Stimulated activated CD8-positive, alpha-beta memory T cell treated with anti-CD3 and anti-CD28 coated beads, Interleukin-12 subunit alpha, Interleukin-12 subunit beta, amount 100 ng/mL, for 24 hours (primary cell): ENCODE measurements around the gene TRMT10C.
"Not testable (repeated sequence)": the region's sequence is repeated elsewhere in the genome, so short reads cannot be mapped to it uniquely, and the experiment has no call there.

Source experiments
- DNase-seq: peaks from one replicate; pipeline ENCODE4 v3.0.0-alpha.2; 2020; ENCODE audit errors: extremely low read depth

Gene TRMT10C

GRCh38 chr3:101548527-101549105 is 13.1 kb upstream of the TRMT10C start:
- DNase-seq, result no peak

DNA sequence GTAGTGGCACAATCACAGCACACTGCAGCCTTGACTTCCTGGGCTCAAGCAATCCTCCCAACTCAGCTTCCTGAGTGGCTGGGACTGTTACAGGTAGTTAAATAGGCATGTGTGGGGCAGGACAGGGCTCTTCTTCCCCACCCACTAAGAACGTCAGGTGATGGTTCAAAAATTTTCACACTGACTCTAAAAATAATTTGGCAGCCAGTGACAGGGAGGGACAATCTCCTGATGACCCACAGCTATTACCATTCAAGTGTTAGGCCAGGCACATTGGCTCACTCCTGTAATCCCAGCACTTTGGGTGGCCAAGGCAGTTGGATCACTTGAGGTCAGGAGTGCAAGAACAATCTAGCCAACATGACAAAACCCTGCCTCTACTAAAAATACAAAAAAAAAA is 12.2 kb upstream of the TRMT10C start:
- no peak for DNase-seq

GRCh38 chr3:101551359-101552081 is 10.1 kb upstream of the TRMT10C start:
- DNase-seq, result not testable (repeated sequence)

DNA sequence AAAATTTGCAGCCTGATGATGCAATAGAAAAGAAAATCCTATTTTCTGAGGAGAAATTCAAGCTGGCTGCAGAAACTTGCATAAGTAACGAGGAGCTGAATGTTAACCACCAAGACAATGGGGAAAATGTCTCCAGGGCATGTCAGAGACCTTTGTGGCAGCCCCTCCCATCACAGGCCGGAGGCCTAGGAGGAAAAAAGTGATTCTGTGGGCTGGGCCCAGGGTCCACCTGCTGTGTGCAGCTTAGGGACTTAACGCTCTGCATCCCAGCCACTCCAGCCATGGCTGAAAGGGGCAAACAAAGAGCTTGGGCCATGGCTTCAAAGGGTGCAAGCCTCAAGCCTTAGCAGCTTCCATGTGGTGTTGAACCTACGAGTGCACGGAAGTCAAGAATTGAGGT is 8.3 kb upstream of the TRMT10C start:
- DNase-seq, result not testable (repeated sequence)

- DNase-seq, result no peak
These were observed 5.6 kb upstream of the TRMT10C start for GRCh38 chr3:101556064-101556463.

DNA sequence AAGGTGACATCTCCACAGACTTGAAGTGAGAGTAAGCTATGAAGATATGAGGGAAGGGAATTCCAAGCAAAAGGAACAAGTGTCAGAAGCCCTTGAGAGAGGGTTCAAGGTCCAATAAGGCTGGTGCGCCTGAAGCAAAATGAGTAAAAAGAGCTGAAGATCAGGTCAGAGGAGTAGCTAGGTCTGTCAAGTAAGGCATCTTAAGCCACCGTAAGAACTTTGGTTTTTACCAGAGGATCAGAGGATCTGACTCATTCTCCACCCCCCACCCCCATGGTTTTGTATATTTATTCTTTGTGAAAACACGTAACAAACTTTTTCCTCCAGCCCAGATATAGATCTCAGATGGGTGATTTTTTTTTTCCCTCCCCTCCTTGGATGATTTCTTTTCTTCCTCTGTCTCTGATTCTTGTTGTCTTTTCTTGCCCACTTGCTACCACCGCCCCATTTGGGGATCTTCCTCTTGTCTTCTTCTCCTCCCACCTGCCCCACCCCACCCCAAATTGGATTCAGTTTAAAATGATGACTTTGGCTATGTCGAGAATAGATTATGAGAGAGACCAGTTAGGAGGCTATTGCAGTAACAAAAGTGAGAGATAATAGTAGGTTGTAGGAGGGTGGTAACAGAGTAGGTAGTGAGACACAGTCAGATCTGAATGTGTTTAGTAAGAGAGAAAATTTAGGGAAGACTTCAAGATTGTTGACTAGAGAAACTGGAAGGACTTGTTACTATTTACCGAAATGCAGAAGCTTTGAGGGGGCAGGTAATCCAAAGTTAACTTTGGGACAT is 6.1 kb downstream of the TRMT10C start:
- DNase-seq, result peak; percentile 31

- no peak for DNase-seq
These were observed 9.6 kb downstream of the TRMT10C start for GRCh38 chr3:101571028-101571895.

DNA sequence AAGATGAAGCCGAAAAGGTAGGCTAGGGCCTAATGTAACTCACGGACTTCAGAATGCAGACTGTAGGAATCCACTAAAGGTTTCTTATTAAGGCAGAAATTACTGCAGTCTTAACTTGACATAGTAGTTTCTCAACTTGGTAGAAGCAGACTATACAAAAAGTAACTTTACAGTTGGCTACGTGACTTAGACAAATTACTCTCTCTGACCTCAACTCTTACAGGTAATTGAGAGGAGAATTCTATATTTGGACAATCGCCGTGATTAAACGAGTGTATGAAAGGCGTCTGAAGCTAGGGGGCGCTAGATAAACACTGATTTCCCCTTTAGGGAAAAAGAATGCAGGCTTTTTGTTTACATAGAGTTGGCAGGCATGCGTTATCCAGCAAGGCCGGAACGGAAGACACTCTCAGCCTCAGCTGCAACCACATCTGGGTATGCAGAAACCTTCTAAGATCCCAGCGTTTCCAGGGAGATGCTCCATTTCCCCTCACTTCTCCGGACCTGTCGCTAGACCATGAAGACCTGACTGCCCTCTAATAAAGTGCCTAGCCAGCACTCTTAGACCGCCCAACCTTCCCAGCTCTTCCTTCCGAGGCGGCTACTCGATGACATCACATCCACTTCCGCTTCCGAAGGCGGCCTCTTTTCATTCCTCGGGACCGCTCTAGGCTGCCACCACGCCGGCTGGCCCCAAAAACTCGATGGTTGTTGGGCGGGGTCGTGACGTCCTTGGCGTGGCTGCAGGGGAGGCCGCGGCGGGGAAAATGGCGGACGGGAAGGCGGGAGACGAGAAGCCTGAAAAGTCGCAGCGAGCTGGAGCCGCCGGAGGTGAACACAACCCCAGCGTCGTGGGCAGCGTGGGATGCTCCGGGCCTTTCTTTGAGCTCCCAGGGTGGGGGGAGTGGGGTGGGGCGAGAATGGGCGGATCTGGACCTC is 12.1 kb downstream of the TRMT10C start, which contains the start of gene PCNP:
Gene PCNP, plus strand, starts transcription at position 732 of the 939 bp plus-strand sequence. Its CDS starts 36 bp downstream, at position 768.
- peak; percentile 97 for DNase-seq

DNA sequence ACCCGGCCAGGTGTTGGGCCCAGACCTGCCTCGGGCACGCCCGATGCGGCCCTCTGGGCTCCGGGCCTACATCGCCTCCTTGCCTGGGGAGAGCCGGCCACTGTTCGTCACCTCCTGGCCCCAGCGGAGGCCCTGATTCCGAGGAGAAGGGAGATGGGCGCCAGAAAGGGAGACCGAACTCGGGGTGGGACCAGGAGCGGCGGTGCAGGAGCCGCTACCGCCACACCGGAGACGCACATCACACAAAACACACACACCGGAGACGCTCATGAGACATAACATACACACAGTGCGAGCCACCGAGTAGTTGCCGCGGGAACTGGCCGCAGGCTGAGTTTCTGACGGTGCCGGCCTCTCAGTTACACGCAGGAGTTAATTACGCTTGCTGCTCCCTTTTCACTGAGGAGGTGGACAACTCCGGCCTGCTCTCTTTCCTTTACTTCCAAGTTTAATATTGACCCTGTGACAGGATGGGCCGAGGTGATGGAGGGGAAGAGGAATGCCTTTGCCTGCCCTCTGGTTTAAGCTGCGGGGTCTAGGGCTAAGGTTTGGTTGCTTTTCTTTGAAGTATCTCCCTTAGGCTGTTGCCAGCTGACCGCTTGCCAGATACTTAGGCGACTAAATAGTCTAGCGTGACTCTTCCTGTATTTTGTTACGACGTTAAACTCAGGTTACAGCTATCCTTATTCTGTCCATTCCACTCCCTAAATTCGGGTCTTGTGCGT is 12.9 kb downstream of the TRMT10C start:
- DNase-seq, result no peak

DNA sequence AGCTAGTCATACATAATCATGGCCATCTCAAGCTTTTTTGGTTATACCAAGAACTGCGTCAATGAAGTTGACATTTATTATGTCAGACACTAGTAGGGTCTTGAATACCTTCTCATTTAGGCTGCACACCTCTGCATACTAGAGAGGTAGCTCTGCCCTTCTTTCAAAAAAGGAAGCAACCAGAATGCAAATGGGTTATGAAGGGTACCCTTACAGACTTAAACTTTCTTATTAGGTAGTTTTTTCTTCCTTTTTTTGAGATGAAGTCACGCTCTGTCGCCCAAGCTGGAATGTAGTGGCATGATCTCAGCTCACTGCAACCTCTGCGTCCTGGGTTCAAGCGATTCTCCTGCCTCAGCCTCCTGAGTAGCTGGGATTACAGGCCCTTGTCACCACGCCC is 15.6 kb downstream of the TRMT10C start:
- DNase-seq, result no peak

DNA sequence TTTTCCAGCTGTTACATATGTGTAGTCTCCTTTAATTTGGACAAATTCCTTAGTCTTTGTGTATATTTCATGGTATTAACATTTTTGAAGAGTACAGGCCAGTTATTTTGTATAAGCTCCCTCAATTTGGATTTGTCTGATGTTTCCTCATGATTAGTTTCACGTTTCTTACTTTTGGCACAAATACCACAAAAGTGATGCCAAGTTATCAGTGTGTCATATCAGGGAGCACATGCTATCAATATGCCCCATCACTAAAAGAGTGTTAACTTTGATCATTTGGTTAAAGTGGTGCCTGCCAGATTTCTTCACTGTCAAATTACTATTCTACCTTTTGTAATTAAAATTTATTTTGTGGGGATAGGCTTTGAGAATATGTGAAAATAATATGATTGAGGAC is 26.9 kb downstream of the TRMT10C start:
- no peak for DNase-seq

- DNase-seq, result no peak
These were observed 29.4 kb downstream of the TRMT10C start for GRCh38 chr3:101591071-101591470.

- DNase-seq, result no peak
These were observed 41.1 kb downstream of the TRMT10C start for GRCh38 chr3:101602731-101603130.

DNA sequence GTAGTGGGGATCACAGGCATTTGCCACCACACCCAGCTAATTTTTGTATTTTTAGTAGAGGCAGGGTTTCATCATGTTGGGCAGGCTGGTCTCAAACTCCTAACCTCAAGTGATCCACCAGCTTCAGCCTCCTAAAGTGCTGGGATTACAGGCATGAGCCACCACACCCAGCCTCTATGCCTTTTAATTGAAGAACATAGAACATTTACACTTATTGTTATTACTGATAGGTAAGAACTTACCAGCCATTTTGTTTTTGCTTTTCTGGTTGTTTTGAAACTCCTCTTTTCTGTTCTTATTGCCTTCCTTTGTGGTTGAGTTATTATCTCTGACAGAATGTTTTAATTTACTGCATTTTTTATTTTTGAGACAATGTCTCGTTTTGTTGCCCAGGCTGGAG is 41.5 kb downstream of the TRMT10C start:
- no peak for DNase-seq

- not testable (repeated sequence) for DNase-seq
These were observed 43.7 kb downstream of the TRMT10C start for GRCh38 chr3:101605398-101605797.

DNA sequence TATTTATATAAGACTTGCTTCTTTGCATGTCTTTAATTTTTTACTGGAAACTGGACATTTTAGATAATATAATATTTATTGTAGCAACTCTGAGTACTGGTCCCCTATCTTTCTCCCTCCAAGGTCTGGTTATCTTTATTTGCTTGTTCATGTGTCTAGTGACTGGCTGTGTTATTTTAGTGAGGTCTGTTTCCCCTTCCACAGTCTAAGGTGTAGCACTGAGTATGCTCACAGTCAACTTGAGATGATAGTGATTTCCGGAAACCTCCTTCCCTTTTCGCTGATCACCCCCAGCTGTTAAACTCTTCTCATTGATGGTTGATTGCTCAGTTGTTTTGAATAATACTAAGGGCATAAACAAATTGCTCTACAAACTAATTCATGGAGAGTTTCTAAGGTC is 49.4 kb downstream of the TRMT10C start:
- no peak for DNase-seq

DNA sequence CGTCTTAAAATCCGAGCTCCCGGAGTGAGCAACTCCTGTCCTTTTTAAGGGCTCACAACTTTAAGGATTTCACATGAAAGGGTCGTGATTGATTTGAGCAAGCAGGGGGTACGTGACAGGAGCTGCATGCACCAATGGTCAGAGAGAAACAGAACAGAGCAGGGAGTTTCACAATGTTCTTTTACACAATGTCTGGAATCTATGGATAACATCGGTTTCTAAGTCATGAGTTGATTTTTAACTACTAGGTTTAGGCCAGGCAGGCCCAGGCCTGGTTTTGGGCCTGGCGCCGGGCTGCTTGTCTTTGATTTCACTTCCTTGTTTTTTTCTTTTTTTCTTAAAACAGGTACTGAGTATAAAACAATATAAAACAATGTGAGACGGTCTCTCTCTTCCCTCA is 51.3 kb downstream of the TRMT10C start:
- not testable (repeated sequence) for DNase-seq

GRCh38 chr3:101615525-101615924 is 53.9 kb downstream of the TRMT10C start:
- DNase-seq, result no peak
